SK-N-SH treated with all-trans-retinoic acid at 6 μM for 48 hours (cell line): ENCODE measurements around the gene LYL1.

Source experiments
- BACH2 ChIP-seq: fragments of 250-450 bp; sonication (Bioruptor Pico); IDR thresholded peaks from 2 replicates; pipeline ENCODE4 v1.9.0; 2021; ENCODE audit warnings: mild to moderate bottlenecking, borderline replicate concordance
- CREB5 ChIP-seq: fragments of 250-450 bp; sonication (Bioruptor Pico); IDR thresholded peaks from 2 replicates; pipeline ENCODE4 v1.5.1; 2020; ENCODE audit warnings: low read depth, mild to moderate bottlenecking, moderate library complexity
- CSDC2 ChIP-seq: fragments of 250-450 bp; sonication (Bioruptor Pico); IDR thresholded peaks from 2 replicates; pipeline ENCODE4 v1.5.0; 2020; ENCODE audit warnings: mild to moderate bottlenecking, moderate library complexity
- CSRNP3 ChIP-seq: fragments of 250-450 bp; sonication (Bioruptor Pico); IDR thresholded peaks from 2 replicates; pipeline ENCODE4 v1.5.1; 2021; ENCODE audit warnings: mild to moderate bottlenecking, moderate library complexity
- PATZ1 ChIP-seq: fragments of 250-450 bp; sonication (Bioruptor Pico); IDR thresholded peaks from 2 replicates; pipeline ENCODE4 v1.8.0; 2020; ENCODE audit warnings: mild to moderate bottlenecking, moderate library complexity, borderline replicate concordance
- TCF4 ChIP-seq: fragments of 250-450 bp; sonication (Bioruptor Pico); IDR thresholded peaks from 2 replicates; pipeline ENCODE4 v1.8.0; 2021; ENCODE audit warnings: mild to moderate bottlenecking, moderate library complexity, borderline replicate concordance
- TOX ChIP-seq: fragments of 250-450 bp; sonication (Bioruptor Pico); IDR thresholded peaks from 2 replicates; pipeline ENCODE4 v1.8.0; 2021; ENCODE audit warnings: mild to moderate bottlenecking, moderate library complexity, borderline replicate concordance
- TSHZ2 ChIP-seq: fragments of 250-450 bp; sonication (Bioruptor Pico); IDR thresholded peaks from 2 replicates; pipeline ENCODE4 v1.5.0; 2020; ENCODE audit warnings: mild to moderate bottlenecking, moderate library complexity
- ZC3H10 ChIP-seq: fragments of 250-450 bp; sonication (Bioruptor Pico); IDR thresholded peaks from 2 replicates; pipeline ENCODE4 v1.5.1; 2021; ENCODE audit warnings: mild to moderate bottlenecking, moderate library complexity
- ZFP3 ChIP-seq: fragments of 250-450 bp; sonication (Bioruptor Pico); IDR thresholded peaks from 2 replicates; pipeline ENCODE4 v1.5.0; 2020; ENCODE audit warnings: mild to moderate bottlenecking, moderate library complexity

GRCh38 chr19:13087795-13088537 lies 14.7 kb downstream of the LYL1 start:
- TF ChIP-seq CREB5 (CRISPR knock-in tag), result no peak
- TF ChIP-seq CSRNP3, result no peak
- no peak for TF ChIP-seq CSDC2
- TF ChIP-seq TSHZ2, result no peak
- TF ChIP-seq ZFP3 (CRISPR knock-in tag), result no peak
- no peak for TF ChIP-seq PATZ1 (CRISPR knock-in tag)
- no peak for TF ChIP-seq BACH2 (CRISPR knock-in tag)
- no peak for TF ChIP-seq TCF4 (CRISPR knock-in tag)
- no peak for TF ChIP-seq TOX (CRISPR knock-in tag)
- TF ChIP-seq ZC3H10 (CRISPR knock-in tag), result no peak
